HG02610 (cell line): Measurements from ENCODE around the gene PHF12.
"Not testable (repeated sequence)": the region's sequence is repeated elsewhere in the genome, so short reads cannot be mapped to it uniquely, and the experiment has no call there.

Source experiments
- ATAC-seq: cut with Tn5 transposase; IDR thresholded peaks from one replicate; pipeline ENCODE4 v1.9.1; 2021; ENCODE audit warnings: mild to moderate bottlenecking, moderate library complexity; ENCODE audit not compliant: unreplicated experiment

PHF12 gene

DNA sequence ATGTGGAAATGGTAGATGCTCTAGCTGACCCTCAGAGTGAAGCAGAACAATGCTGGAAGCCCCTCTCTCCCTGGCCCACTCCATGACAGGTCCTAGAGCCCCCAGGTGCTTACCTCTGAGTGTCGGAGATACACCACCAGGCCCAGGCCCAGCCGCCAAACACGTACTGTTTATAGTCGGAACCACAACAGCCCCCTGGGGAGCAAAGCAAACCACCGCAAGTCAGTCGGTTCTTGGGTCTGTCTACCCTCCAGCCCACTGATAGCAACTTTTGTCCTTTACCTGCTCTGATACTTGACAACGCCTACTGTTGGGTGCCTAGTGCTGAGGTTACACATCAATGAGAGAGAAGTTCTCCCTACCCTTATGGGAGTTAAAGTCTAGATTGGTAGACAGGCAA is 62.5 kb downstream of the PHF12 start:
- ATAC-seq, result no peak

DNA sequence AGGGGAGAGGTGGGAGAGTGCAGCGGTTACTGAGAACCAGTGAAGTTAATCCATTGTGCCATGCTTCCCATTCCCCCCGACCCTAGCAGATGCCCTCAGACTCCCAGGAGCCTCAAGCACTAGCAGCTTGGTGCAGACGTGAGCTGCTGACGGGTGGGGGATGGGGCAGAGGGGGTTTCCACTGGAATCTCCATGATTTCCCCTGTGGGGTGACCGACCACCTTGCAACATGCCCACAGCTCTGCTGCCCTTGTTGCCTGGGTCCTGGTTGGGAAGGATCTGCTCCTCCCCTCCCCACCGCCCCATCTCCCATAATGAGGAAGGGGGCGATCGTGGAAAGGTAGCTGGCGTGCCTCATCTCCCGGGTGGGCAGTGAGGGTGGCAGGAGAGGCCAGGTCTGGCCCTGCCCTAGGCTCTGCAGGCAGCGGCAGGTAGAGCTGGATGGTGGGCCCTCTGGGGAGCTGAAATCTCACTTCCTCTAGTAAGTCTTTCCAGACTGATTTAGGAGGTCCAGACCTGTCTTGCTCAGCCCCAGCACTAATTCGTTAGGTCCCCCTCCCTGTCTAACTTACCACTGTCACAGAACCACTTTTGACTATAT is 63.3 kb downstream of the PHF12 start:
- no peak for ATAC-seq

DNA sequence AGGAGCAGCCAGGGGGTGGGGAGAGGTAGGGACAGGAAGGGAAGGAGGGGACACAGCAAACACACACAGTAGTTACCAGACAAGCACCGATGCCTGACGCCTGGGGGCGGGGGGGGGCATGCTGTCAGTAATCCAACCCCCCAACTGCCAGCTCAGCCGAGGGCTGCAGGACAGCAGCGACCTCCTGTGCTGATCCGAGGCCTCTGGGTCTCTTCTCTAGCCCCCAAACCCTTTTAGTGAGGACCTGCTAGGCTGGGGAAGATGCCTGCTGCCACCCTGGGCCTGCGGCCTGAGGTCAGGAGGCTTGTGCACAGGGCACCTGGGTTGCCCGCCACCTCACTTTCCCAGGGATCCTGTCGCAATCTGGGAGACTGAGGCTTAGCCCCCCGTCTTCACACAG is 65.4 kb downstream of the PHF12 start:
- ATAC-seq, result no peak

DNA sequence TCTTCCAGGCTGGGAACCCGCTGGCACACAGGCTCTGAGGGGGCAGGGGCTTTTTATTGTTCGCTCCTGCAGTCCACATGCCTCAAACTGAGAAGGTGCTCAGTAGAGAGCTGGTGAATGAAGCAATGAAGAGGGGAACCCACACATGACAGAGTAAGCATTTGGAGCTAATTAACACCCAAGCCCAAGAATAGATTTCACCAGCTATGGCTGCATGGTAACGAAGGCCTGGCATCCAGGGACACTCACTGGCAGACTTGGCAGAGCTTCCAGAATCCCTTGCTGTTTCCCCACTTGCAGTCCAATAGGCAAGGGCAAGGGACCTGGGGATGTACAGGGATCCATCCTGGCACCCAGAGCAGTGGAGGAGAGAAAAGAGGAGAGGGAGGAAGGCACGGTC is 66.0 kb downstream of the PHF12 start:
- no peak for ATAC-seq

DNA sequence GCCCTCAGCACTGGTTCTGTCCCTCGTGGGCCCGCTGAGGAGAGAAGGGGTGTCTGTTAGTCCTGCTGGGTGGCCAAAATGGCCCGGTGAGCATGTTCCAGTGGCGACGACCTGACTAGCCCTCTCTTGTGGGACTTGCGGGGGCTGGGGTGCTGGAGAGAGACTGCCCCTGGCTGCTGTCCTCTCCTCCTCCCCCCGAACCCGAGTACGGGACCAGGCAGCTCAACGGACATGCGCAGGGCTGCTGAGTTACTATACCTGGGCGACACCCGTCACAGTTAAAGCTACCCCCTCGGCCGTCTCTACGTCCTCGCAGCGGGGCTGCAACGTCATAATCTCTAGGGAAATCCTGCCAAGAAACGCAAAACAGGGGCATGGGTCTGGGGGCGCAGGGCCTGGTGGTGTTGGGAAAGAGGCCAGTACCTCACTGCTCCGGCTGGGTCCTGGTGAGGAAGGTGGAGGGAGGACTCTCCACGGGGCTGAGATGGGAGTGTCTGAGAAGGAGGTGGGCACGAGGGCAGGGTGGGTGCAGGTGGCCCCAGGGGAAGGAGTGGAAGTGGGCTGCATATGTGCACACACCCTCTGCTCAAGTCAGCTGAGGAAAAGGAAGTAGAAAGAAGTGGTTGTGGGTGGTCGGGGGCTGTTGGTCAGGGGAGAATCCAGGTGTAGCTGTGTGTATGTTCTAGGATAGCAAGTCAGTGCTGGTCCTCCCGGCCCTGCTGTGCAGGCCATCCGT is 67.2 kb downstream of the PHF12 start:
- ATAC-seq, result no peak

DNA sequence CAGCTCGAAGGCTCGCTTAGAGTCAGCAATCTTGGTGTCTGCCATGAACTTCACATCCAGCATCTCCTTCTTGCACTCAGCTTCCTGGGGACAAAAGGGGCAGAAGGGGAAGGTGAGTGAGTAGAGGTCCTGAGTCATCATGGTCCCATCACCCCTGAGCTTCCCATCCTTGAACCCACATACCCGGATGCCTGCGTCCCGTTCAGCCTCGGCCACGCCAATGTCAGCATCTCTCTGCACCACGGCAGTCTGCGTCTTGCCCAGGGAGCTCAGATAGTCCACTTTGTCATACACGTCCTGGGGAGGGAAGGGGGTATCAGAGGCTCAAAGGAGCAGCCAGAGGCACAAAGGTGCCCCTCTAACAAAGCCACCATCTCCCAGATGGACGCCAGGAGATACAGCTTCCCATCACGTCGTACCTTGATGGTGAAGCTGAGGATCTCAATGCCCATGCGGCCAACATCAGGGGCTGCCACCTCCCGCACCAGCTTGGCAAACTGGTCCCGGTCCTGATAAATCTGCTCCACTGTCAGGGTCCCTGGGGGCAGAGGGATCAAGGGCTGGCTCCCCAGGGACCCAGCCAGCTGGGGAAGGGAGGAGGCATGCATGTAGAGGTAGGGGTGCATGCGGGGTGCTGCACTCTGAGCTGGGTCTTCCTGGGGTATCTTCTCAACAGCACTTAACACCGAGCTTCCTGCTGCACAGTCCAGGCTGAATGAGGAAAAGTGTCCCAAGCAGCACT is 69.0 kb downstream of the PHF12 start:
- ATAC-seq, result no peak

DNA sequence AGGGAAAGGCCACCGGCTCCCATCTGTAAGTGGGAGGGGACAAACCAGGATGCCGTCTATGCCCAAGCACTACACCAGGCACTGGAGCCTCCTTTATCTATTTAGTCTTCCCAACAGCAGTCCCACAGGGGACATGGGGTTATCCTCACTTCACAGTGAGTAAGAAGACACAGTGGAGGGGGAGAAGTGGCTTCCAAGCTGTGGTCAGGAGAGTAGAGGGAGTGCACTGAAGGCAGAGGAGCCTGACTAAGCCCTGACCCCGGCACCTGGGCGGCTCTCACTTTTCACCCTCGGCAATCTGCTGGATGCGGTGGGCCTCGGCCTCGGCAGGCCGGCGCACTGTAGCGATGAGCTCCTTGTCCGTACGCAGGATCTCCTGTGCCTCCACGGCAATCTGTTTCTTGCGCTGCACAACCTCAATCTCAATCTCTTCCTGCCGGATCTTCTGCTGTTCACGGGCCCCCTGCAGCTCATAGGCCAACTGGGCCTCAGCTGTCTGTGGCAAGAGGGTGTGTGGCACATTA is 69.7 kb downstream of the PHF12 start:
- no peak for ATAC-seq

DNA sequence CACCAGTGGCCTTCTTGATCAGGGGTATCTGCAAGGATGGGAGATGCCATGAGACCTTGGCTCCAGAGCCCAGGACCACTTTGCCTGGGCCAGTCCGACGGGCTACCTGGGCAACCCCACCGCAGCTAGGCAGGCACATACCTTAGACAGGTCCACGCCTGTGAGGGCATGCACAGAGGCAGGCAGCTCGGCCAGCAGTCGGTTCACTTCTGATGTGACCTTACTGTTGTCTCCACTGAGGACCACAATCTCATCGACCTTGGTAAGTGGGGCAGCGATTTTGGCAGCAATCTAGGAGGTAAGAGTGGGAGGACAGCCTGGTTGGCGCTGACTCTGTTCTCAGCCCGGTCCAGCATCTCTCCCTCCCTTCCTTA is 70.8 kb downstream of the PHF12 start:
- ATAC-seq, result no peak

DNA sequence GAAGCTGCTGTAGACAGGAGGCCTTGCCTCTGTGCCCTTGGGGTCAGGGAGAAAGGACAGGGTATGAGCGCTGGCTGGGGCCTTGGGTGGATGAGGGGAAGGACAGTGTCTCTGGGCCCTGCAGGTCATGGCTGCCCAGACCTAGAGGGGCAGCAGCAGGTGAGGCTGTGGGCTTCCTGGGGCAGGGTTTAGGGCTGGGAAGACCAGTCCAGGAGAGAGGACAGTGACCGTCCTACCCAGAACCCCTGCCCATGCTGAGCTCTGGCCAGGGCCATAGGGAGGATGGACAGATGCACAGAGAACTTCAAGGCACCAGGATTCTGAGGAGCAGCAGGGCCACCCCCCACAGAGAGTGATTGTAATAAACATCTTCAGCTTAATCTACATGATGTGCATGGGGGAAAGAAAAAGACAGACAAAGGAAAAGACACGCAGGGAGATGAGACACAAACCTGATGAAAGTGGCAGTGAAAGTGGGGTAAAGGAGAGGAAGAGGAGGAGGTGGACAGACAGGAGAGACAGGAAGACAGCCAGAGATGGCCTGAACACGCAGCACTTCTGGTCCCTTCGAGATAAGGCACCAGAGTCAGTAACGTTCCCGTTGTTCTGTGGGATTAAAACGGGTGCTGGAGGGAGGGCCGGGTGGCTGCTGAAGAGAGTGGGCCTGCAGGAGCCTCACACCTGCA is 71.3 kb downstream of the PHF12 start:
- ATAC-seq, result no peak

DNA sequence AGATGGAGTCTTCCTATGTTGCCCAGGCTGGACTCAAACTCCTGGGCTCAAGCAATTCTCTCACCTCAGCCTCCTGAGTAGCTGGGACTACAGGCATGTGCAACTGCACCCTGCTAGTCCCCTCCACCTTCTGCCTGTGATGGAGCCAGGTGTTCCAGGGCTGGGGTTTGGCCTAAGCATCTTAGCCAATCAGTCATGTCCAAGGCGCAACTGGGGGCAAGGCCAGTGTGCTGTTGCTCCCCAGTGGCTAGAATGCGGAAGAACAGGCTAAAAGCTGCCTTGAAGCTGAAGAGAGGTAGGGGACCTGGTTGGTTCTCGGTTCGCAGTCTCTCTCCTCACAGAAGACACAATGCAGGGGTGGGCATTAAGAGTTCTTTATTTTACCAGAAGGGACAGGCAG is 72.3 kb downstream of the PHF12 start:
- no peak for ATAC-seq

DNA sequence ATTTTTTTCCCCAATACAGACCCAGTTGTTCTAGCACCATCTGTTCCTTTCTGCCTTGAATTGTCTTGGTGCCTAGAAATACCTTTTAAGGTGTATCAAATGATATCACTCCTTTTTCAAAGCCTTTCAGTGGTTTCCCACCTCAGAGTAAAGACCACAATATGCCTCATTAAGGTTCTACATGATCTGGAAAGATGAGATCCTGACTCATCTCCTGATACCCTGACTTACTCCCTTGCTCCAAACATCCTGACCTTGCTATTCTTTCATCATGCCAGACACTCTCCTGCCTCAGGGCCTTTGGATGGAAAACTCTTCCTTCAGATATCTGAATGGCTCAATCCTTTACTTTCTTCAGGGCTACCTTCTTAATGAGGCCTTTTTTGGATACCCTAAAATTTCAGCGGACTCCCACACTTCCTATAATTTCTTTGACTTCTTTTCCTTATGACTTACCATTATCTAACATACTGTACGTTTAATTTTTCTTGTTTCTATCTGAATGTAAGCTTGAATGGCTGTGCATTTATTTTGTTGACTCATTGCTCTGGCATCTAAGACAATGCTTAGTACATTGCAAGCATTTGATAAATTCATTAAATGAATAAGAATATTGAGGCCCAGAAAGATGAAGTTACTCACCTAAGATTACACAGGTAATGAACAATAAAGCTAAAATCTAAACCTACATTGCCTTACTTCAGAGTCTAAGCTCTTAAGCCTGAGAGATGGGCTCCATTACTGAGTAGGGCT is 73.0 kb downstream of the PHF12 start:
- no peak for ATAC-seq

DNA sequence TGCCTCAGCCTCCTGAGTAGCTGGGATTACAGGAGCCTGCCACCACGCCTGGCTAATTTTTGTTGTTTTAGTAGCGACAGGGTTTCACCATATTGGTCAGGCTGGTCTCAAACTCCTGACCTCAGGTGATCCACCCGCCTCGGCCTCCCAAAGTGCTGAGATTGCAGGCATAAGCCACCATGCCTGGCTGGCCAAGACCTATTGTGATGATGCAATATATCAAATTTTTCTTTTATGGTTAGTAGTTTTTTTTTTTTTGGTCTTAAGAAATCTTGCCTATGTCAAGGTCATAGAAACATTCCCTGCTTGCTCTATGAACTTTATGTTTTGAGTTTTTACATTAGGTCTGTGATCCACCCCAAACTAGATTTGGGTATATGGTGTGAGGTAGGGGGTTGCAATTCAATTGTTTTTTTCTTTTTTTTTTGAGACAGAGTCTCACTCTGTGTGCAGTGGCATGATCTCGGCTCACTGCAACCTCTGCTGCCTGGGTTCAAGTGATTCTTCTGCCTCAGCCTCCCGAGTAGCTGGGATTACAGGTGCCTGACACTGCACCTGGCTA is 74.1 kb downstream of the PHF12 start:
- ATAC-seq, result not testable (repeated sequence)

DNA sequence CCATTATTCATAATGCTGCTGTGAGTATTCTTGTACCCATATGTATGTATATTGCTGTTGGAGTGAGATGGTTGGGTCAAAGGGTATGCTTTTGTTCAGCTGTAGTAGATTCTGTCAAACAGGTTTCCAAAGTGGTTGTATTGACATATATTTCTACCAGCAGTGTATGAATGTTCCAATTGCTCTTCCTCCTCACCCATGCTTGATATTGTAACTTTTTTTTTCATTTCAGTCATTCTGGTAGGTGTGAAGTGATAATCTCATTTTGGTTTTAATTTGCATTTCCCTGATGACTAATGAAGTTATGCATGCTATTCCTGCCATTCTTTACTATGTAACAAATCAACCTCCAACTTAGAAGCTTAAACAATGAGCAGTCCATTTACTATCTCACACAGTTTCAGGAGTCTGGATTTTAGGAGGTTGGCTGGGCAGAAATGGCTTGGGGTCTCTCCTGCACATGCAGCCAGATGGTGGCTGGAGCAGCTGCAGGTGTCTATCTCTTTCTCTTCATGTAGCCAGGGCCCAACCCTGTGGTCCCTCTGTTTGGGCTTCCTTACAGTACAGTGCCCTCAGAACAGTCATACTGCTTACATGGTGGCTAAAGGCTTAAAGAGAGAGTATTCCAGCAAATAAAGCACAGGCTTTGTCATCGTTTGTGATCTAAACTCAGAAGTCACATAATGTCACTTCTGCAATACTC is 75.3 kb downstream of the PHF12 start:
- no peak for ATAC-seq

DNA sequence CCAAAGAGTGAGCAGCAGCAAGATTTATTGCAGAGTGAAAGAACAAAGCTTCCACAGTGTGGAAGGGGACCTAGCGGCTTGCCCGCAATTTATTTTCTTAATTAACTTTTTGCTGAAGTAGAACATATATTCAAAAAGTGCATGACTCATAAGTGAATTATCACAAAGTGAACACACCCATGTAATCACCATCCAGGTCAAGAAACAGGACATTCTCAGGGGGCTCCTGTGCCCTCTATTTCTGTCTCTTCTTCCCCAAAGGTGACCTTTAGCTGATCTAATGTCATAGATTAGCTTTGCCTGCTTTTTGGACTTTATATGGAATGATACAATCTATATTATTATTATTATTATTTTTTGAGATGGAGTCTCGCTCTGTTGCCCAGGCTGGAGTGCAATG is 76.6 kb downstream of the PHF12 start:
- no peak for ATAC-seq

DNA sequence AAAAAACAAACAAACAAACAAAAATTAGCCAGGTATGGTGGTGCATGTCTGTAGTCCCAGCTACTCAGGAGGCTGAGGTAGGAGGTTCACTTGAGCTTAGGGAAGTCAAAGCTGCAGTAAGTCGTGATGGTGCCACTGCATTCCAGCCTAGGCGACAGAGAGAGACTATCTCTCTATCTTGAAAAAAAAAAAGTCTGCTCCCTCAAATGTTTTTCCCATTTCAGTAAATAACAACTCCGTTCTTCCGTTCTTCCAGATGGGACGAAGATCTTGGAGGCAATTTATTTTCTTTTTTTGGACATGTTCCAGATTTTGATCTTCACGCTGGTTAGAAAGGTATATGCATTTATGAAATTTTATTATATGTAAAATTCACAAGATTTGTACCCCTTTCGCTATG is 77.5 kb downstream of the PHF12 start:
- no peak for ATAC-seq

DNA sequence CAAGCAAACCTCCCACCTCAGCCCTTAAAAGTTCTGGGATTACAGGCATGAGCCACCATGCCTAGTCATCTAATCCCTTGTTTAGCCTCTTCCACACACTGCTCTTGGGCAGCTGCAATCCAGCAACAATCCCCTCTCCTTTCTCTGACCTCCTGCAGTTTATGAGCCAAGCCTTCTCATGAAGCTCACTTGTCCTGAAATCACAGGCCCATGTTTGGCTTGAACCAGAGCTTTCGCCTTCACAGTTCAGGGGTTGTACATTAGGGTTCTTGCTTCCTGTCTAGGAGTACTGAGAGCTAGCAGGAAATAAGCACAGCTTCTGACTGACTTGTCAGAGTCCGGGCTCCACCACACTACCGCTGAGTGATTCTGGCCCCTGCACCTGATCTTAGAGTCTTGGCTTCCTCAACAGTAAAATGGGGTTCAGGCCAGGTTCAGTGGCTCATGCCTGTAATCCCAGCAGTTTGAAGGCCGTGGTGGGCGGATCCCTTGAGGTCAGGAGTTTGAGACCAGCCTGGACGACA is 80.2 kb downstream of the PHF12 start:
- peak; percentile 96 for ATAC-seq

DNA sequence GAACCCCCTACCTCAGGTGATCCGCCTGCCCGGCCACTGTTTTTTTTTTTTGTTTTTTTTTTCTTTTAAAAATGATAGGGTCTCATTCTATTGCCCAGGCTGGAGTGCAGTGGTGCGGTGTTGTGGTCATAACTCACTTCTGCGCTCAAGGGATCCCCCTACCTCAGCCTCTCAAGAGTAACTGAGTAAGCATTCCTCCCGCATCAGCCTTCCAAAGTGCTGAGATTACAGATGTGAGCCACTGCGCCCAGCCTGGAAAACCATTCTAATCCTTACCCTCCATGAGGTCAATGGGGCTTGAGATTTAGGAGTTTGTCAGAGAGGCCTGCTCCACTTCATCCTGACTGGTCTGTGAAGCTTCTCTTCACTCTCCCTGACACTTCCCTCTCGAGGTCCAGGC is 84.0 kb downstream of the PHF12 start:
- ATAC-seq, result no peak

DNA sequence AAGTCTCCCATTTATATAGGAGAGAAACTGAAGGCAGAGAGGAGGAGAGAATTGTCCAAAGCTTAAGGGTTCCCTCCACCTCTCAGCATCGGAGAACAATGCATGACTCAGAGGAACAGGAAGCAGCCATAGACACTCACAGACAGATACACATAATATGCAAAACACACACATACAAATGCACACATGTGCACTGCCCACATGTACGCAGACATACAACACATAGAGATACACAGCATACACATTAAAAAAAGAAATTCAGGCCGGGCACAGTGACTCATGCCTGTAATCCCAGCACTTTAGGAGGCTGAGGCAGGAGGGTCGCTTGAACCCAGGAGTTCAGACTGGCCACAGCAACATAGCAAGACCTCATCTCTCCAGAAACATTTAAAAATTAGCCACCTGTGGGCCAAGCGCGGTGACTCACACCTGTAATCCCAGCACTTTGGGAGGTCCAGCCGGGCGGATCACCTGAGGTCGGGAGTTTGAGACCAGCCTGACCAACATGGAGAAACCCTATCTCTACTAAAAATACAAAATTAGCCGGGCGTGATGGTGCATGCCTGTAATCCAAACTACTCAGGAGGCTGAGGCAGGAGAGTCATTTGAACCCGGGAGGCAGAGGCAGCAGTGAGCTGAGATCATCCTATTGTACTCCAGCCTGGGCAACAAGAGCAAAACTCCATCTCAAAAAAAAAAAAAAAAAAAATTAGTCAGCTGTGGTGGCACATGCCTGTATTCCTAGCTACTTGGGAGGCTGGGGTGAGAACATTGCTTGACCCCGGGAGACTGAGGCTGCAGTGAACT is 85.2 kb downstream of the PHF12 start:
- peak; percentile 79 for ATAC-seq
